ENCODE data around the gene MESD.

The MESD gene

GRCh38 chr15:81024265-81024872 is 34.8 kb upstream of the MESD start:
- TF ChIP-seq CTCF (conservative IDR thresholded peaks at IDR 0.05; ENCODE audit: low read depth, low read length), result no peak
- H3K4me3 ChIP-seq (ENCODE audit: low read length), result no peak overlapping the region
- DNase-seq (ENCODE audit: low read depth), result no peak

GRCh38 chr15:81023483-81024264 is 34.1 kb upstream of the MESD start:
- no peak for DNase-seq (ENCODE audit: low read depth)

GRCh38 chr15:81021321-81021720 is 31.7 kb upstream of the MESD start:
- TF ChIP-seq CTCF (conservative IDR thresholded peaks at IDR 0.05; ENCODE audit: low read depth, low read length), result no peak
- H3K4me3 ChIP-seq (ENCODE audit: low read length), result no peak overlapping the region
- no peak for DNase-seq (ENCODE audit: low read depth)

More at GRCh38 chr15:81023483-81024264, 34.1 kb upstream of the MESD start:
- no peak overlapping the region for H3K4me3 ChIP-seq (ENCODE audit: low read length)
- no peak for TF ChIP-seq CTCF (conservative IDR thresholded peaks at IDR 0.05; ENCODE audit: low read depth, low read length)

GRCh38 chr15:81018197-81018596 is 28.6 kb upstream of the MESD start:
- H3K4me3 ChIP-seq (ENCODE audit: low read length), result no peak overlapping the region
- TF ChIP-seq CTCF (conservative IDR thresholded peaks at IDR 0.05; ENCODE audit: low read depth, low read length), result no peak
- DNase-seq (ENCODE audit: low read depth), result no peak

GRCh38 chr15:81016489-81017068 is 27.0 kb upstream of the MESD start:
- no peak for TF ChIP-seq CTCF (conservative IDR thresholded peaks at IDR 0.05; ENCODE audit: low read depth, low read length)
- DNase-seq (ENCODE audit: low read depth), result no peak
- no peak overlapping the region for H3K4me3 ChIP-seq (ENCODE audit: low read length)

GRCh38 chr15:81015621-81016488 is 26.2 kb upstream of the MESD start:
- H3K4me3 ChIP-seq (ENCODE audit: low read length), result no peak overlapping the region
- DNase-seq (ENCODE audit: low read depth), result no peak
- TF ChIP-seq CTCF (conservative IDR thresholded peaks at IDR 0.05; ENCODE audit: low read depth, low read length), result no peak

Data from retinal pigment epithelial cell (primary cell).